C4-2B (cell line): ENCODE measurements around the gene SORL1.

Experiments used
- CTCF ChIP-seq: fragments of 450-650 bp; conservative IDR thresholded peaks from 2 replicates; pipeline ENCODE4 v1.5.1; 2017; ENCODE audit warnings: mild to moderate bottlenecking
- ZFX ChIP-seq: fragments of 450-650 bp; IDR thresholded peaks from 2 replicates; pipeline ENCODE4 v1.6.1; 2017

DNA sequence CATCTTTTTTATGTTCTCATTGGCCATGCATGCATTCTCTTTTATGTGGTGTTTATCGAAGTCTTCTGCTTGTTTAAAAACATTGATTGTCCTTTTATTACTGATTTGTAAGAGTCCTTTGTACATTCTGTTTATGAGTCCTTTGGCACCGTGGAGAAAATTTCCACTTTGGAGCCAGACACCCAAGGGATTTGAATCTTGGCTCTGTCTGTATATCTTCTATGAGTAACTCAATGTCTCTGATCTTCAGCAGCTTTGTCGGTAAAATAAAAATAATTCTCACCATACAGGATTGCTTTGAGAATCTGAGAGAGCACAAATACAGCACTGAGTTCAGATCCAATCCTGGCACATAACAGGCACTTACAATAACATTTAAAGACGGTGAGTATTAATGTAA lies 12.8 kb upstream of the SORL1 start:
- TF ChIP-seq CTCF, result no peak
- TF ChIP-seq ZFX, result no peak
